Limb (tissue), 2 donors: ENCODE data around the gene IFNA1.
"Not testable (repeated sequence)": the region's sequence is repeated elsewhere in the genome, so short reads cannot be mapped to it uniquely, and the experiment has no call there.

Experiments
- DNase-seq, 2 donors: peaks; one replicate each; pipeline ENCODE4 v3.0.0-alpha.2; 2016; ENCODE audit errors: extremely low spot score in 2 of 2

The IFNA1 gene

DNA sequence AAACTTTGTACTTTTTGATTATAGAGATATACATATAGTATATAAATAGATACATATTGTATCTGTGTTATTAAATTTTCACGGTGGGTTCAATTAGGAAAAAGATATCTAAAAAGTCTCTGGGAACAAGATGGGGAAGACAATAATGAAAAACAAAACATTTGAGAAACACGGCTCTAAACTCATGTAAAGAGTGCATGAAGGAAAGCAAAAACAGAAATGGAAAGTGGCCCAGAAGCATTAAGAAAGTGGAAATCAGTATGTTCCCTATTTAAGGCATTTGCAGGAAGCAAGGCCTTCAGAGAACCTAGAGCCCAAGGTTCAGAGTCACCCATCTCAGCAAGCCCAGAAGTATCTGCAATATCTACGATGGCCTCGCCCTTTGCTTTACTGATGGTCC lies at the start of gene IFNA1:
IFNA1 (plus strand) TSS at position 301 of the 400 bp plus-strand sequence; CDS start at position 370, 69 bp downstream.
- no peak for DNase-seq

DNA sequence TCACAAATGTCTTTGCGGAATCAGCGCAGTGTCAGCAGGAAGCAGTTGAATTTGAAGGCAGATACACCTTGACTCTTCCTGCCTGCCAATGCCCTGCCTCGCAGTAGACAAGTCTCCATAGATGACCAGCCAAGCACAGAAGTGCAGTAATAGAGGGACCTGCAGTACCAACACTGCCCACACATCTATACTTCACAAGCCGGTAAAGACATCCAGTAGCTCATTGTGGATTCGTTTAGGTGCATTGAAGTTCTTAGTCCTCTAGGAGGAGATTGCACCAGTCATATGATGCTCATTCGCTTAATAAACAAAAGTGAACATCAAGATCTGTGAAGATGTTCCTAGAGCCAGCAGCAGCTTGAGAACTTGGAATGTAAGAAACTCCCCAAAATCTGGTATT lies 48.0 kb upstream of the IFNA1 start:
- no peak for DNase-seq

DNA sequence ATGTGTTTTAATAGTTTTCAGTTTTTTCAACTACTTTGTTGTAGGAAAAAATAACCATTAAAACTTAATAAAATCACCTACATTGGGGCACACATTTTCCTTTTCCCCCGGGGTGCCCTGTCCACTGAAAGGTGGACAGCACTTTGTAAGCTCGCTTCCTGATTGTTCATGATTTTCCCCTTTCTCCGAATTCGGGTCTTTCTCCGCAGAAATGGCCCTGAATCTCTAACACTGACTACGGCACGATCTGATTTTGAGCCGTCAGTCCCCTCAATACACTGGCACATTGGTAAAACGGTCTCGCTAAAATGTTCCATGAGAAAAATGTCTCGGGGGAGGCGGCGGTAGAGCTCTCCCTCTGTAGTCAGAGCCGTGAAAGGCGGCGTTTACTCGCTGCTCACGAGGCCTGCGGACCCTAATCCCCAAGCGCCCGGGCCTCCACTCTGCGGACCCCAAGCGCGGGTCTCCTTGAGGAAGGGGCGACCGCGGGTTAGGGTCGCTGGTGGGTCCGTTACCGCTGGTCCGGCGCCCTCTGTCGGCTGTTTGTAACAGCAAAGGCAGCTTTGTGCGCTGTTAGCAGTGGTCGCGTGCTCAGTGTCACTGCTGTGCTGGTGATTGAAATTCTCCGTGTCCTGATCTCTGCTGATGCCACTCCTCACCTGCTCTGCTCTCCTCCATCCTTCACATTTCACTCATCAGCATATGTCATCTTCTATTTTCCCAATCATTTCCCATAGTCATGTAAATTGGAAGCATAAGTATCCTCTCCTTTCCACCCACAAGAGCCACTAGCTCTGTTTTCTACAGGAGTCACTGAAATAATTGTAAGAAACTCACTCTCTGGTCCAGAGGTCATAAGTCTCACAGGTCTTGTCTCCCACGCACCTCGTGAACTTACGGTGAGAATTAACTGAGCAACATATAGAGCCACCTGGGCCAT lies 44.2 kb upstream of the IFNA1 start:
- peak; percentile 32 to 82 for DNase-seq

DNA sequence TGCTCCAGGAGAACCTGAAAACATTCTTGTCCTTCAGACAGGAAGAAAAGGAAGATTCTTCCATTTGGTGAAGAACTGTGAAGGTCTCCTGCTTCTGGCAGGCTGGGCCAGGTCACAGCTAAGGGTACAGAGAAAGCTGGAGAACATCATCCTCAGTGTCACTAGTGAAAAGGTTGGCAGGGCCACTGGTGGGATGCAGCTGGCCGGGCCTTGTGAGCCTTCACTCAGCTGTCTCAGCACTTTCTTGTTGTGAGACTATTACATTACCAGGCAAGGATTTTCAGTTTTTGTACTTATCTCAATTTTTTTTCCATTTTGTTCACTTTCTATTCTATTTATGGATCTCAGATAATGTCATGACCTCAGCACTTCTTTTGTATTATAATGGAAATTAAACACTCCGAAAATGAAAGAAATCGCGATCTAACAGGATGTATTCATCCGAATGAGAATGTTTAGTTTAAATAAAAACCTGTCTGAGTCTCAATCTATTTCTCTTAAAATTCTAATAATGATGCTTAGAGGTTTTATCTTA lies 41.2 kb upstream of the IFNA1 start:
- no peak for DNase-seq

DNA sequence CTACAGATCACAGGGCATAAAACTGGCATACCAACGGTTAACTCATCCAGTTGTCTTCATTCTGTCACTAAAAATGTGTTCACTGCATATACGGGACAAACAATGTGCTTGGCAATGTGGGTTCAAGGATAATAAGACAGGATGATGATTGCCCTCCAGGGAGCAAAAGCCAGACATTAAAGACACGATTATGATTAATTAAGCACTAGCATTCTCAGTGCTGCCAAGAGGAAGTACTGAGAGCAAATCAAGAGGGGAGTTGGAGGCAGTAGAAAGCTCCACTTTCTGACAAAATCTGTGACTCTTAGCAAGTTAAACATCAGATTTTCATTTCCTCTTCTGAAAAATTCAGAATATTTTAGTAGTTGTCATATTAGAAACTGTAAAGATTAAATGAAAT lies 40.3 kb upstream of the IFNA1 start:
- no peak for DNase-seq

DNA sequence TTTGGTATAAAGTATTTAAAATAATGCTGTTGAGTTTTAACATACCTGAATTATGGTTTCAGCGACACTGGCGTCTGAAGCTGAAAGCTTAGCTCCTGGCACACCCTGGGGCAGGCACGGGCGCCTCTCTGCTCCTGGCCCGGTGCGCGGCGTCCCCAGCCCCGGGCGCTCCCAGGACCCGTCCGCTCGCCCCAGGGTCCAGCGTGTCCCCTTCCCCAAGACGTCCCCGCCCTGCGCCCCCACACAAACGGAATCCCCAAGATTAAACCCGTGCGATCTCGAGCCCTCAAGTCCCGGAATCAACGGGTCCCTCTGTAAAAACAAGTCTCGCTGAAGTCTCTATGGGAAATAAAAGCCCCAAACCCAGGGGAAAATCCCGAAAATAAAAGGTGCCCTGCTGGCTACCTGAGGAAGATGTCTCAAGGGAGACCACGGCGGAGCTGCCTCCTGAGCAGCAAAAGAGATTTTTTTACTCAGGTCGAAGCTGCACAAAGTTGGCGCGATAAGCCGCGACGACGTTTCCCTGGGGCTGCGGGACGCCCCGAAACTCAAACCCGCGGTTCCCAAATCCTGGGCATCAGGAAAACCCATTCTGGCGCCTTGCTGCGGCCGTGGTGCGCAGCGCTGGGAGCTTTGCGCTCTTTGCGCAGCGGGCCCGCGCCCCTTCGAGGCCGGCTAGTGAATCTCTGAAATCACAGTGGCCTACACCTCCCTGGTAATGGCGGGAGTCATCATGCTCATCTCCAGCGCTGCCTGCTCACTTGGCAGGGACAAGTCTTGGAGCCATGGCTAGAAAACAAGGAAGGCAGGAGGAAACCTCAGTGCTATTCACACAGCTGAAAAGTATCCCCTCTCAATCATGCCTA lies 37.6 kb upstream of the IFNA1 start:
- peak in 1 of 2 donors; percentile 42 for DNase-seq

DNA sequence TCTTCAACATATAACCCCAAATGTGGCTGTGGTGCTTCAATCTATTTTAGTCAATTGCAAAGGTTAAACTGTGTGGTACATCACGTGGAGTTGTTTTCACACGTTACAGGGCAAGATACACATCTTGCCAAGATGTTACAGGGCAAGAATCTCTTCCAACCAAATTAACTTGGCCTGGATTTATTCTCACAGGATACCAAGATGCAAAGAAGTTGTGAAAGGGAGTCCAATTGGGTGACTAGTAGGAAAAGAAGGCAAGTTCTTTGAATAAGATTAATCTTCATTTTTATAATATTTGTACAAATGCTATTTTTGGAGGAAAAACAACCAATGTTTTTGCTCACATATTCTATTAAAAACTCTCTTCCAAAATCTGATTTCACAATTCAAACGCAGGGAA lies 36.1 kb upstream of the IFNA1 start:
- no peak for DNase-seq

DNA sequence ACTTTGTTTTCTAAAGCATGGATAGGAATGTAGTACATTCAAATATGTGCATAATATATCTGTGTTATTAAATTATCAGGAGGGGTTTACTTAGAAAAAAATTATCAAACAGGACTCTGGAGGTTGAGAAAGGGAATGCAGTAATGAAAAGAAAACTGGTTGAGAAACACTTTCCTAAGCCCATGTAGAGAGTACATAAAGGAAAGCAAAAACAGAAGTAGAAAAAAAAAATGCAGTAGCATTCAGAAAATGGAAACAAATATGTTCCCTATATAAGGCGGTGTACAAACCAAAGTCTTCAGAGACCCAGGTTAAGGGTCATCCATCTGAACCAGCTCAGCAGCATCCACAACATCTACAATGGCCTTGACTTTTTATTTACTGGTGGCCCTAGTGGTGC lies 31.4 kb upstream of the IFNA1 start, which contains the start of gene IFNA8:
IFNA8 (plus strand) TSS at position 301 of the 400 bp plus-strand sequence; CDS start at position 361, 60 bp downstream.
- DNase-seq: no peak

DNA sequence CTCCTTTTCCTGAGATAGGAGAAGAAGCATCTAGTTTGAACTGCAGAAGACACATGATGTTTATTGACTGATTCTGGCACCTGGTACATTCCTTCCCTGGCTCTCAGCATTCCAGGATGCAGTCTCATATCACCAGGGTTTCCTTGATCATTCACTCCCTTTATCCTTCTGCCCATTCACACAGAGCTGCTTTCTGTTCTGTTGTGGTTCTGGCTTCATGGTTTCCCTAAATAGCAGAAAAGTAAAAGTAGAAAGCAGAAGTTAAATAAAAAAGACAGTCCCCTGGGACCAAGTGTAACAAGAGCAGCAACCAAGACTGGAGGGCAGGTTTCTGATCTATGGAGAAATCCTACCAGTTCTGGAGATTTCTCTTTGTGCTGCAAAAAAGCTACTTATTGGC lies 28.1 kb upstream of the IFNA1 start:
- no peak for DNase-seq

DNA sequence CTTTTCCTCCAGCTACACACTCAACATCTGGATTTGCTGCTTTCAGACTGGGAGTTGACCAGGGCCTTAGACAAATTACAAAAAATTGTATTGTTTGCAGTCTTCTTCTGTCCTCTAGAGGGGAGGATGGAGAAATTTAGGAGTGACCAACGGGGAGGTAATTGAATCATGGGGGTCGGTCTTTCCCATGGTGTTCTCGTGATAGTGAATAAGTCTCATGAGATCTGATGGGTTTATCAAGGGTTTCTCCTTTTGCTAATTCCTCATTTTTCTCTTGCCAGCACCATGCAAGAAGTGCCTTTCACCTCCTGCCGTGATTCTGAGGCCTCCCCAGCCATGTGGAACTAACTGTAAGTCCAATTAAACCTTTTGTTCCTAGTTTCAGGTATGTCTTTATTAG lies 27.1 kb upstream of the IFNA1 start:
- DNase-seq: no peak

DNA sequence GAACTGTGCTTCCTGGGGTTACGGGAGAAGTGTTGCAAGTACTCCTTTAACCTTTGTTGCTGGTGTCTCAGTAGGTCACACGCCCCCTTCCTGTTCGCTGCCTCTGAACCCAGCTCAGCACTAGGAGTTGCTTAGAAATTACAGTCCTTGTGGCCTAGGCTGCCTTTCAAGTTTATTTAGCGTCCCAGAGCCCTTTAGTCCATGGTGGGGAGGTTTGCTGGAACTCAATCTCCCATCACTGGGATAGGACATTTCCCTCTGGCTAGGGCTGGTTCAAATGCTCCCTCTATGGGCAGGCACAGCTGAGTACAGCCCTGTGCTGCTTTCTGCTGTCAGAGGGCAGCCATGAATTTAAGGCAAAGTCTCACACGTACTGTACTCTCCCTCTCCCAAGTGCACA lies 26.6 kb upstream of the IFNA1 start:
- DNase-seq: no peak

DNA sequence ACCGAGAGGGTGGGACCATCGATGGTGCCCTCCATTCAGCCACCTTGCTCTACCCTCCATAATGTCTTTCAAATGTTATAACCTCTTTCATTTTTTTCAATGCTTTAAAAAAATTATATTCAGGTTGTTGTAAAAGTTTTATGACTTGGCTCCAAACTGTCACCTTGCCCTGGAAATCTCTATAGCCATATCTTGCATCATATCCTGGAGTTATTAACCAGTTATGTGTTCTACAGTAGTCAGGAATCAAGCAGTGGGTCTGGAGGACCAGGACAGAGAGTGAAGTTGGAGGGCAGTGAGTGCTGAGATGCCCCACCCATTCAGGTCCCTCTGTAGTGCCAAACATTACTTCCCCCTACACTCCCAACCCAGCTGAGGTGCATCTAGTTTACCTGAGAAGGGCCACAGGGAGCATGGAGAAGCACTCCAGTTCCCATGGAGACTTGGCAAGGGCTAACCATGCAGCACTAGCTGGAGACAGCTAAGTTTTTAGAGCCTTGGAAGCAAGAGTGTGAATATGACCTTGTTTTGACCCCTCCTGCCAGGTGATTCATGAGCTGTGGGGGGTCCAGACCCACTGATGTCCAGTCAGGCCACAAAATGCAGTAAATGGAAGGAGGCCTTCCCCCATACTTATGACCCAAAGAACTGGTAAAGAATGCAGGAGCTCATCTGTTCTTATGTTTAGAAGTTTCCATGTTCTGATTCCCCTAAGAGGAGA lies 25.9 kb upstream of the IFNA1 start:
- DNase-seq: no peak

DNA sequence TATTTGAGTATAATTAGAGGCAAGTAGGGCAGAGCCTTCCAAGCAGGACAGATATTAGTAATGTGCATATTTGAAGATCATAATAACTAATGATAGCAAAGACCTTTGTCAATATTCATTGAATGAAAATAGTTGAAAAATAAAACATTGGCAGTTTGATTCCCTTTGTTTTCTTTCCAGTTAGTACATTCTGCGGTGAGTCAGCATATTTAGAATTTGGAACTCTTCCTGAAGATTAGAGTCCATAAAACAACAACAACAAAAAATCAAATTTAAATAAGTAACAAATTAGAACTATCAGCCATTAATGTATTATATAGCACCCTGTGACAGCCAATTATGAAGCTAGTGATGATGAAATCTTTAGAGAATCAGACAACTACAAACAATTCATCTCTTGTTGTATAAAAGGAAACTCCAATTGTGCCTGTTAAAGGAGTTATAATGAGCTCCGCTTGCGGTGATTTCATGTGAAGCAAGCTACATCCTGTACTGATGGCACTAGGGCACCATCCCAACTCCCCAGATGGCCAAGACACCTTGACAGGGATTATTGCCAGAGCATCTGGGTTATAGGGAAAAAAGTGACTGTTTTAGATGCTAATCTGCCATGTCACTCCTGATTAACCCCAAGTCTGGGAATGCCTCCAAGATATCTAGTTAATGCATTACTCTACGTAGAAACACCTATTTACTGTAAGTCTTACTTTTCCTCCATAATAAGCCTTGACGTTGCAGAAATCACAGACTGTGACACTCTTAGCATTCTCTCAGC lies 24.6 kb upstream of the IFNA1 start:
- DNase-seq: no peak

DNA sequence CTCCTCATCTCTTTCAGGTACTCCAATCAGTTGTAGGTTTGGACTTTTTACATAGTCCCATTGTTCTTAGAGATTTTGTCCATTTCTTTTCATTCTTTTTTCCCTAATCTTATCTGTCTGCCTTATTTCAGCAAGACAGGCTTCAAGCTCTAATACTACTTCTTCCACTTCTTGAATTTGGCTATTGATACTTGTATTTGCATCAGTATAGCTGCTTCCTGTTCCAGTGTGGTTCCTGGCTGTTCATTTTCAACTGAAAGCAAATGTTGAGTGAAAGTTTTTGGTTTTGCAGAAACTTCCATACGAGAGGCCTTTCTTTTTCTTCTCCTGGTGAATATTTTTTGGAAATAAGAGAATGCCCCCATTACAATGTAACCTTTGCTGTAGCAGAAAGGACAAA lies 12.0 kb upstream of the IFNA1 start:
- no peak for DNase-seq

DNA sequence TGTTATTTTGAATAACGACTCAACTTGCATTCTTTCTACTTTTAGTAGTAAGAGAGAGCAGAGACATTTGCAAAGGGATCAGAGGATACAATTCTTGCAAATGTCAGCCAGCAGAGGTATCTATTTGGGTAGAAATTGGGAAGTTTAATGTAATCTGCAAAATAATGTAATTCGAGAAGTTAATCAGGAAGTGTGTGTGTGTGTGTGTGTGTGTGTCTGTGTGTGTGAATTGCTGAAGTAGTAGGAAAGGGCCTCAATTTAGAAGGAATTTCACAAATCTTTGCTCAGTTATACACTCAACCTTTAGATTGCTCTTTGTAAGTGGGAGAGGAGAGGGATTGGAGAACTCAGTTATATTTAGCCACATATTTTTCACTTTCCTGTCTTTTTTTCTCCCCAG lies 11.0 kb upstream of the IFNA1 start:
- no peak for DNase-seq

DNA sequence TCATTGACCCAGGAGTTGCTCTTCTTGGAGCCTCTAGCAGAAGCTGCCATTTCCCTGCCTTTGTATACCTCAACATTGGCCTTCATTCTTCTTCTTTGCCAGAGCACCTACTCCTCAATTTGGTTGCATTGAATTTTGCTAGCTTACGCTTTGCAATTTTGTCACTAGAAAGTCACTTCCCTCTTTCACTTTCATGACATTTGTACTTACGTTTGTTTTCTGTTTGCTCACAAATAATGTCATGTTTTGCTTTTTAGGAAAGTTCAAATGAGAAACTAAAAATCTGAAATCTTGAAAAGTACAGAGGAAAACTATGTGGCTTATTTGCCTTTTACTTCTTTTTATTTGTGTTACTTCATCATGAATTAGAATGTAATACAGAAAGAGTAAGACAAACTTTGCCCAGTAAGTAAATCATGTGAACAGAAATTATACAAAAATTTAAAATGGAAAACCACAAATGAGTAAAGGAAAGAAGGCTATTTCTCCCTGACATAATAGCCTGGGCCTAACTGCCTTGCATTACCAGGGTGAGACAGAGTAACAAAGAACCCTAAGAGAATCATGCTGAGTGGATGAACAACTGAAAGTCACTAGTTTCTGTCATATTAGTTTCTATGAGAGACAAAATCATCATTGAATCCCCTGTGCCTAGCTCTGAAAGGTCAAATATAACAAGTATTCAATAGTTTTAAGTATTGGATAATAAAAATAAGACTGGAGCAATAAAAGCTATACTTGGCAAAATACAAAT lies 7.4 kb upstream of the IFNA1 start:
- no peak for DNase-seq

DNA sequence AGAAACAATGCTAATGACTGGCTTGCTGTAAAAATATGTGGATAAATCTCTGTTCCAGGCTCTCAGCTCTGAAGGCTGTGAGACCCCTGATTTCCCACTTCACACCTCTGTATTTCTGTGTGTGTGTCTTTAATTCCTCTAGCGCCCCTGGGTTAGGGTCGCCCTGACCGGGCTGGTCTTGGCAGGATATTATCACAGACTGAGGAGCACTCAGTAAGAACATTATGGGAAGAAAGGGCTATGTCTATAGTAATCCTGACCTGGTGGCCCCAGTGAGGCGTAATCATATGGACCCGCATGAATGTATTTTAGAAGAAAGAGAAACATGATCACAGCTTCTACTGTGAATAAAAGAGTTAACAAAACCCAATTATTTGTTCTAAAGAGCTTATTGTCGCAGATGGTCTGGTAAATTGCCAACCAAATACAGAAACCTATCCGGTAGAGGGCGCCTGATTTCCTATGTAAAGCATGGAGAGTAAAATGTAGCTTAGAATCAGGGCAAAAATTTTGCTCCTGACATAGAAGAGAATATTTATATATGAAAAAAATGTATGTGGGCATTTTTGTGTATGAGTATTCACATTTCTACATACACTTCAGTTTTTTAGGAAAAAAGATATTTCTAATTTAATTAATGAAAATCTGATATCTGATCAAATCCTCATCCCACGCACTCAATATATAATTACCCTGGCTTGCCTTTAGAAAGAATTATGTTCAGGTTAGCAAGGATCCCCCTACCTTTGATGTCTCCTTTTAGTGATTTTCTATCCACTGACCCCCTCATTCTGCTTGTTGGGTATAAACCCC lies 5.8 kb upstream of the IFNA1 start:
- peak in 1 of 2 donors; percentile 40 for DNase-seq

DNA sequence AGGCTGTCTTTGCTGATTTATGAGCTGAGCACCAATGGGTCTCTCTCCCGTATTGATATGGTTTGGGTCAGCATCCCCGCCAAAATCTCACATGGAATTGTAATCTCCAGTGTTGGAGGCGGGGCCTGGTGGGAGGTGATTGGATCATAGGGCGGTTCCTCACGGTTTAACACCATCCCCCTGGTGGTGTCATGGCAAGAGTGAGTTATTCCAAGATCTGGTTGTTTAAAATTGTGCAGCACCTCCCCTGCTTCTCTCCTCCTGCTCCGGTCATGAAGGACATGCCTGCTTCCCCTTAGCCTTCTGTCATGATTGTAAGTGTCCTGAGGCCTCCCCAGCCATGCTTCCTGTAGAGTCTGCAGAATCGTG lies 5.2 kb upstream of the IFNA1 start:
- DNase-seq: not testable (repeated sequence)
